Effector CD8-positive, alpha-beta T cell (primary cell): Measurements from ENCODE around the gene PTPN6.

ENCODE experiments used
- DNase-seq: peaks from one replicate; lab custom pipeline; 2025; lab: John Stamatoyannopoulos, UW

PTPN6 gene

DNA sequence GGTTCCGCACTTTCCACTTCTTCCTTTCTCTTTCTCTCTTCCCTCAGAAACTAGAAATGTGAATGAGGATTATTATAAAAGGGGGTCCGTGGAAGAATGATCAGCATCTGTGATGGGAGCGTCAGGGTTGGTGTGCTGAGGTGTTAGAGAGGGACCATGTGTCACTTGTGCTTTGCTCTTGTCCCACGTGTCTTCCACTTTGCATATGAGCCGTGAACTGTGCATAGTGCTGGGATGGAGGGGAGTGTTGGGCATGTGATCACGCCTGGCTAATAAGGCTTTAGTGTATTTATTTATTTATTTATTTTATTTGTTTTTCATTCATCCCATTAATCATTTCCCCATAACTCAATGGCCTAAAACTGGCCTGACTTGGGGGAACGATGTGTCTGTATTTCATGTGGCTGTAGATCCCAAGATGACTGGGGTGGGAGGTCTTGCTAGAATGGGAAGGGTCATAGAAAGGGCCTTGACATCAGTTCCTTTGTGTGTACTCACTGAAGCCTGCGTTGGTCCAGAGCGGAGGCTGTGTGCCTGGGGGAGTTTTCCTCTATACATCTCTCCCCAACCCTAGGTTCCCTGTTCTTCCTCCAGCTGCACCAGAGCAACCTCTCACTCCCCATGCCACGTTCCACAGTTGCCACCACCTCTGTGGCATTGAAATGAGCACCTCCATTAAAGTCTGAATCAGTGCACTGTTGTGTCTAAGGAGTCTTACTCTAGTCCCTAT, 28.0 kb upstream of the PTPN6 start:
- DNase-seq: no peak

DNA sequence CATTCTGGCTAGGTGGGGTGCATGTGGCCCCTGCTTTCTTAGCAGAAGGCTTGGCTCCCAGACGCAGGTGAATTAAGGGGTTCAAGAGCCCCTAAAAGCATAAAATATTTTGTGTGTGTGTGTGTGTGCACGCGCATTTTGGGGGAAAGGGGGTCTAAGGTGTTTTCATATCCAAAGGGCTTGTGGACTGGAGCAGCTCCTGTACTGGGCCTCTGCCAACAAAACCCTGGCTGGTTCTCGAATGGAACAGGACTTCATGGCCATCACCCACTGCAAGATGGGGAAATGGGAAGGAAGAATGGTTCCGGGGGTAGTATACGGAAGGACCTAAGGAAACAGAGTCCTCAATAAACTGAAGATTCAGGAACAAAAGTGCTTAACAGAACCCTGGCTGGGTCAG, 27.3 kb upstream of the PTPN6 start:
- no peak for DNase-seq

DNA sequence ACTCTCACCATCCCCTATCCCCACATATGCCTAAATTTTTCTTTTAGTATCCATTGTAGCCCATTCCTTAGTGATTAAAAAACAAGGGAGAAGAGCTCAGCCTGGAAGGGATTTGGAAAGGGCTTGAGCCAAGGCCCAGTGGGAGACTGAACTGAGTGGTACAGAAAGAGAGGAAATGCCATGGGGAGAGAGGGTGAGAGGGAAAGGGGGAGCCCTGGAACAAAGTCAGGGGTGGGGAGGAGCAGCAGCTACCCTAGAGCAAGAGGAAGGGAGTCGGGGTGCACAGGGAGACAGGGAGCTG, 26.0 kb upstream of the PTPN6 start:
- no peak for DNase-seq

DNA sequence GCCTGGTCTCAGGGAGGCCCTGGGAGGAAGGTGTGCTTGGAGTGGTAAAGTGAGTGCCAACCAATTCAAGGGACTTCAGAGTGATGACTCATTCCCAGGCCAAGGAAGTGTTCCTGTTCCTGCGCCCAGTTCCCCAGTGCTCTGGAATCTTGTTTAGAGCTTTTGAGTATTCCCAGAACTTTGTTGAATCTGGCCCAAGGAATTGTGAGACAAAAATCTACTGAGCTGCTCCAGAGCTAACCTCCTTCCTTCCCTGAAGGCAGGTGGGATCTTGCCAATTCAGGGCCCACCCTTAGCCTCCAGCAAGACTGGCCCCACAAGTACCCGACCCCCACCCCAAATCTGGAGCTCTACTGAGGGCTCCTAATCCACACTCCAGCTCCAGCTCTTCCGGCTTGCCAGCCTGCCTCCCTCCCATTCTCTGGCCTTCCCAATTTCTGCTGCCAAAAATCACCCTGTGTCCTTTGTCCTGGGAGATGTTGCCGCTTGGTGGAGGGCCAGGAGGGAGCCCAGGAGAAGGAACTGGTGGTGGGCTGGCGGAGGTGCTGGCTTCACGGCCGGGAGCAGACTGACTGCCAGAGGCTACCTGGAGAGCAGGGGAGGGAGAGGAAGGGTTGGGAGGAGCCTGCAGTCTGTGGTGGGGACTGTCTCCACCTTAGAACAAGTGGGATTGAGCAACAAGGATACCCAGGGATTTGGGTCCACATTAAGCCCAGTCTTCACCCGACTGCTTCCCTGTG, 25.4 kb upstream of the PTPN6 start:
- DNase-seq: no peak

DNA sequence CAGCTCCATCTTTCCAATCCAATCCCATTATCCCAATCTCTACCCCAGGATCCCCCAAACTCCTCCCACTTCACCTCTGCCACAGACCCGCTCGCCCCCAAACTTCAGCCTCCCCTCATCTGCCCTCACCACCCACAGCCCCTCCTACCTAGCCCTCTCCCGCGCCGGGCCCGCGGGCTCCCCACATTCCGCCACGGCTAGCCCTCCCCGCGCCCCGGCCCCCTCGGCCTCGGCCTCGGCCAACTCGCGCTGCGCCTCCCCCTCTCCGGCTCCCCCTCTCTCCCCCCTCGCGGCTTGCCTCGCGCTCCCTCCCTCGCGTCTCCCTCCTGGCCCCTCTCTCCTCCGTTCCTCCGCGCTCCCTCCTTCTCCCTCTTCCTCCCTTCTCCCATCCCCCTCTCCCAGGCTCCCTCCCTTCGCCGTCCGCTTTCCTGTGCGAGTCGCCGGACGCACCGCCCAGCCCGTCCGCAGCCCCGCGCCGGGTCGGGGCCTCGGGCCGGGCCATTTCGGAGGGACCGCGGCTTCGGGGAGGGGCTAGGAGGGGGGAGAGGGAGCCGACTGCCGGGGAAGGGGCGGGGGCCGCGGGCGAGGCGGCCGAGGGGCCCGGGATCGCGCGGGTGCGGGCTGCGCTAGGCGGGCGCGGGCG, 23.7 kb upstream of the PTPN6 start, which contains the start of gene ATN1:
Gene ATN1, plus strand, starts transcription at position 581 of the 643 bp plus-strand sequence. CDS start 6,043 bp downstream, outside the sequence.
- no peak for DNase-seq

DNA sequence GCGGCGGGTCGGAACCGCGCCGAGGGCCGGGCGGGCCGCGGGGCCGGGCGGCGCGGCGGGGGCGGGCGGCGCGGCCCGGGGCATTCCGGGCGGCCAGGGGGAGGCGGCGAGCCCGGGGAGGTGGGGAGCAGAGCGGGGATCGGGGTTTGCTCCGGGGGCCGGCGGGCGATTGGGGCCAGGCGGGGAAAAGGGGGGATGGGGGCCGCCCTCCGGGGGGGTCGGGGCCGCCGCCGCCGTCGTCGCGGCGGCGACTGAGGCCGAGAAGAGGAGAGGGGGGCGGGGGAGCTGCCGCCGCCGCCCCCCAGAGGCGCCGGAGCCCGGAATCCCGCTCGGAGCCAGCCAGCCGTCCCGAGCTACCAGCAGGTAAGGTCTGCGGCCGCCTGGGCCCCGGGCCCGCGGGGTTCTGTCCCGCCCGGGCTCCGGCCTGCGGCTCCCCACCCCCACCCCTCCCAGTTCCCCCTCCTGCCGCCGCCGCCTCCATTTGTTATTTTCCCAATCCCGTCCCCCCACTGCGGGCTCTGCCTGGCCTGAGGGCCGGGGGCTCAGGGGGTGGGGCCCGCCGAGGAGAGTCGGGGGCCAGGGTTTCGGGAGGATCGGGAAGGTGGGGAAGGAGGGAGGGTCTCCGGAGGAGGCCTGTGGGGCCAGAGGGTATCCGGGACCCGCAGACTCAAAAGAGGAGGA, 23.0 kb upstream of the PTPN6 start:
- DNase-seq: no peak

DNA sequence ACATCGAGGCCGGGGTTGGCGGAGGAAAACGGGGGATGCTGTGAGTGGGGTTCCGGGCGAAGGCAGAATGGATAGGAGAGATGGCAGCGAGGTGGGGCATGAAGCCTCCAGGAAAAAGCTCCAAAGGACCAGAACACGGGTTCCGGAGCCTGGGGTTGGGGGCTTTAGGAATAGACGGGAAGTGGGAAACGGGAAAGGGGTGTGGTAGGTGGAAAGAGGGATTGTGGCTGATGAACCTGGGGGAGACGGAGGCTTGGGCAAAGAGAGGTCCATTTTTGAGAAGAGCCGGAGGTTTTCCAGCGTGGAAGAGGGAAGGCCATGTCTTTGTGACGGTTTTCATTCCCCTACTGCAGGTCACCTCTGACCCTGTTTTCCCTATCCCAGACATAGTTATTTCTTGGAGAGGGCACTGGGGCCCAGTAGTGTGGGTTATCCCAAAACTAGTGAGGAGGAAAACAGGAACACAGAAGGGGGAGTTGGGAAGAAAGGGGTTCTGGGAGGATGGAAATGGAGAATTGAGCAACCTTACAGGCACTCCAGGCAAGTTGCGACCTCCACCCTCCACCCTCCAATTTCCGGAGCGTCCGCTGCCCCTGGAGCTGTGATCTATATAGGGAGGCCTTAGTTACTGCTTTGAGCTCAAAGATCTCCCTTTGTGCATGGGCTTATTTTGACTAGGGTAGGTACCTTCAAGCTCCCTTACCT, 22.3 kb upstream of the PTPN6 start:
- DNase-seq: no peak

DNA sequence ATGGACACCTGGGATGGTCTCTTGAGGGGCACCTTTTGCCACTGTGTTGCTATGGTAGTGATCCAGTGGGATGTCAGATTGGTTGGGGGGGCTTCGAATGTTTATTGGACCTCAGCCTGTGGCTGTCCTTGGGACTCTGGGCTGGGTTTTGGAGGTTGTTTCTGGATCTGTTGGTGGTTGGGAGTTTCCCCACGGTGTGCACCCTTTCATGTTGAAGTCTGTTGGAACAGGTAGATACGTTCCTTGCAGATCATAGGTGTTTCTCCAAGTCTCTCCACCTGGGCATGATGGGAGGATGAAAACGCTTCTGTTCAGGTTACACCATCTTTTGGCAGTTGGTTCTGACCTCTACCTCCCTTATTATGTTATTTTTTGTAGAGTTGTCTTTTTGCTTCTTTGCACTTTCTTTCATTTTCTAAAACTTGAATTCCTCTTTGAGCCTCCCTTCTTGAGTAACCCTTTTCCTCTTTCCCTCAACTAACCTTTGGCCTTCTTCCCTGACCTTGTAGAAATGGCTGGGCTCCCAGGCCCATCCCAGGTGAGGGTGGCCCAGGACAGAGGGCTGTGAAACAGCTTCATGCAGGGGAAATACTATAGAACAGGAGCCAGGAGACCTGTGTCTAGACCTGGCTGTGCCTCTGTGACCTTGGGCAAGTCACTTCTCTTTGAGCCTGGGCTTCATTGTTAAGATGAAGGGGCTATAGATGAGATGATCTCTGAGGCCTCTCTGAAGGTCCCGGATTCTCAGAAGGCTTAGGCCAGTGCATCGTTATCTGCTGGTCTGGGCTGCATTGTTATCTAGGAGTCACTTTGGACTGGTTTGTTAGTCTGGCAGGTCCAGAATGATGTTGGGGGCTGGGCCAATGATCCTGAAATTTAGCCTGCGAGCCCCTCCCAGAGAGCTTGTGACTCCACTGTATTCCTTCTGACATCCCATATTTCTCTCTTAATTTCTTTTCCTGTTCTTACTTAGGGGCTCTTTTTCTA, 21.4 kb upstream of the PTPN6 start:
- DNase-seq: no peak

DNA sequence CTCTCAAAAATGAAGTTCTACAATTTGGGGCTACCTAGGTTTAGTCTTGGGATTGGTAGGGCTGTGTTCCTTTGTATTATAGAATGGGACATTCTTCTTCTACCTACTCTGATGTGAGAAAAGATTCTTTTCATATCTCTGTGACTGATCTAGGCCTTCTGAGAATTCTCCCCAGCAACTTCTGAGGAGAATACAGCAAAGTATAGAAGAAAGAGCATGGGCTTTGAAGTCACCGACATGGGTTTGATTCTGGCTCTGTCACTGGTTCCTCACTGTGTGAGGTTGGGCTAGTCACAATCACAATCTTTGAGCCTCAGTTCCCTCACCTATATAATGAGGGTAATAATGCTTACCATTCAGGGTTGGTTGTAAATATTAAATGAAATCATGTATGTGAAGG, 18.4 kb upstream of the PTPN6 start:
- no peak for DNase-seq

DNA sequence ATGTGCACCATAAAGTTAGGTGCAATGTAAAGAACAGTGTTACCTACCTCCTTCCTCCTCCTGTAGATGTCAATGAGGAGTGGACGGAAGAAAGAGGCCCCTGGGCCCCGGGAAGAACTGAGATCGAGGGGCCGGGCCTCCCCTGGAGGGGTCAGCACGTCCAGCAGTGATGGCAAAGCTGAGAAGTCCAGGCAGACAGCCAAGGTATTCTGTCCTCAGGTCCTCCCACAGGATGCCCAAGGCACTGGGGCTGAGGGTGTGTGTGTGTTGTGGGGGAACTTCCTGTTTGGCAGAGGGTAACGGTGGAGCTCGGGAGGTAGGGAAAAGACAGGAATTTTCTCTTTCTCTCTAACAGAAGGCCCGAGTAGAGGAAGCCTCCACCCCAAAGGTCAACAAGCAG, 17.0 kb upstream of the PTPN6 start:
- no peak for DNase-seq

DNA sequence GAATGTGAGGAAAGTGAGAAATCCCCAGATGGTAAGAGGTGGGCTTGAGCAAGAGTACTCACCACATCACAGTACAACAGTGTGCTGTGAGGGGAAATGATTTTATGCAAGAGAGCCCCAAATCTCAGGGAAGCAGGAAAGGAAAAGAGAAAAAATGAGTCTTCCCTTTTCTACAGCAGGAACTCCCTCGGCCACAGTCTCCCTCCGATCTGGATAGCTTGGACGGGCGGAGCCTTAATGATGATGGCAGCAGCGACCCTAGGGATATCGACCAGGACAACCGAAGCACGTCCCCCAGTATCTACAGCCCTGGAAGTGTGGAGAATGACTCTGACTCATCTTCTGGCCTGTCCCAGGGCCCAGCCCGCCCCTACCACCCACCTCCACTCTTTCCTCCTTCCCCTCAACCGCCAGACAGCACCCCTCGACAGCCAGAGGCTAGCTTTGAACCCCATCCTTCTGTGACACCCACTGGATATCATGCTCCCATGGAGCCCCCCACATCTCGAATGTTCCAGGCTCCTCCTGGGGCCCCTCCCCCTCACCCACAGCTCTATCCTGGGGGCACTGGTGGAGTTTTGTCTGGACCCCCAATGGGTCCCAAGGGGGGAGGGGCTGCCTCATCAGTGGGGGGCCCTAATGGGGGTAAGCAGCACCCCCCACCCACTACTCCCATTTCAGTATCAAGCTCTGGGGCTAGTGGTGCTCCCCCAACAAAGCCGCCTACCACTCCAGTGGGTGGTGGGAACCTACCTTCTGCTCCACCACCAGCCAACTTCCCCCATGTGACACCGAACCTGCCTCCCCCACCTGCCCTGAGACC, 15.6 kb upstream of the PTPN6 start:
- no peak for DNase-seq

DNA sequence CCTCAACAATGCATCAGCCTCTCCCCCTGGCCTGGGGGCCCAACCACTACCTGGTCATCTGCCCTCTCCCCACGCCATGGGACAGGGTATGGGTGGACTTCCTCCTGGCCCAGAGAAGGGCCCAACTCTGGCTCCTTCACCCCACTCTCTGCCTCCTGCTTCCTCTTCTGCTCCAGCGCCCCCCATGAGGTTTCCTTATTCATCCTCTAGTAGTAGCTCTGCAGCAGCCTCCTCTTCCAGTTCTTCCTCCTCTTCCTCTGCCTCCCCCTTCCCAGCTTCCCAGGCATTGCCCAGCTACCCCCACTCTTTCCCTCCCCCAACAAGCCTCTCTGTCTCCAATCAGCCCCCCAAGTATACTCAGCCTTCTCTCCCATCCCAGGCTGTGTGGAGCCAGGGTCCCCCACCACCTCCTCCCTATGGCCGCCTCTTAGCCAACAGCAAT, 14.9 kb upstream of the PTPN6 start:
- no peak for DNase-seq

DNA sequence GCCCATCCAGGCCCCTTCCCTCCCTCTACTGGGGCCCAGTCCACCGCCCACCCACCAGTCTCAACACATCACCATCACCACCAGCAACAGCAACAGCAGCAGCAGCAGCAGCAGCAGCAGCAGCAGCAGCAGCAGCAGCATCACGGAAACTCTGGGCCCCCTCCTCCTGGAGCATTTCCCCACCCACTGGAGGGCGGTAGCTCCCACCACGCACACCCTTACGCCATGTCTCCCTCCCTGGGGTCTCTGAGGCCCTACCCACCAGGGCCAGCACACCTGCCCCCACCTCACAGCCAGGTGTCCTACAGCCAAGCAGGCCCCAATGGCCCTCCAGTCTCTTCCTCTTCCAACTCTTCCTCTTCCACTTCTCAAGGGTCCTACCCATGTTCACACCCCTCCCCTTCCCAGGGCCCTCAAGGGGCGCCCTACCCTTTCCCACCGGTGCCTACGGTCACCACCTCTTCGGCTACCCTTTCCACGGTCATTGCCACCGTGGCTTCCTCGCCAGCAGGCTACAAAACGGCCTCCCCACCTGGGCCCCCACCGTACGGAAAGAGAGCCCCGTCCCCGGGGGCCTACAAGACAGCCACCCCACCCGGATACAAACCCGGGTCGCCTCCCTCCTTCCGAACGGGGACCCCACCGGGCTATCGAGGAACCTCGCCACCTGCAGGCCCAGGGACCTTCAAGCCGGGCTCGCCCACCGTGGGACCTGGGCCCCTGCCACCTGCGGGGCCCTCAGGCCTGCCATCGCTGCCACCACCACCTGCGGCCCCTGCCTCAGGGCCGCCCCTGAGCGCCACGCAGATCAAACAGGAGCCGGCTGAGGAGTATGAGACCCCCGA, 14.3 kb upstream of the PTPN6 start:
- peak; percentile 30 for DNase-seq

DNA sequence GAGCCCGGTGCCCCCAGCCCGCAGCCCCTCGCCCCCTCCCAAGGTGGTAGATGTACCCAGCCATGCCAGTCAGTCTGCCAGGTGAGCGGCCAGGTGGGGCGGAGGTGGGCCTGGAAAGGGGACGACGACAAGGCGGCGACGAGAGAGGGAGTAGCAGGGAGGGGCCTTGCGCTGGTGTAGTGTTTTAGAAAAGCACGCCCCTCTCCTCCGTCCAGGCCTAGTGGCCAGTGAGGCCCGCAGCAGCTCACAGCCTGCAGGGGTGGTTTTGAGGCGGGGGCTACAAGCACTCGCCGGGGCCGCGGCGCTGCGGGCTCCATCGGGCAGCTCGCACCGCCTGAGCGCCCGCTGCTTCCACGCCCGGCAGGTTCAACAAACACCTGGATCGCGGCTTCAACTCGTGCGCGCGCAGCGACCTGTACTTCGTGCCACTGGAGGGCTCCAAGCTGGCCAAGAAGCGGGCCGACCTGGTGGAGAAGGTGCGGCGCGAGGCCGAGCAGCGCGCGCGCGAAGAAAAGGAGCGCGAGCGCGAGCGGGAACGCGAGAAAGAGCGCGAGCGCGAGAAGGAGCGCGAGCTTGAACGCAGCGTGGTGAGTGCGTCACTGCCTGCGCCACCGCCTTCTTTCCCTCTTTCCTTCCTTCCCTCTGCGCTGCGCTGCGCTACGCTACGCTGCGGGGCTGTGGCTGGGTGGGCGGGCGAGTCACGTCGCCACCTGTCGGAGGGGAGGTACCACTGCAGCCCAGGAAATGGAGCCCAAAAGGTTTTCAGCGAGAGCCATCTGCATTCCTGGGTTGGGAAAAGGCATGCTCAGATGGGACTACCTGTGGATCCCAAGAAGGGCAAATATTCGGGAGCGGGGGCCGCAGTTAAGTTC, 13.4 kb upstream of the PTPN6 start:
- DNase-seq: peak; percentile 87

DNA sequence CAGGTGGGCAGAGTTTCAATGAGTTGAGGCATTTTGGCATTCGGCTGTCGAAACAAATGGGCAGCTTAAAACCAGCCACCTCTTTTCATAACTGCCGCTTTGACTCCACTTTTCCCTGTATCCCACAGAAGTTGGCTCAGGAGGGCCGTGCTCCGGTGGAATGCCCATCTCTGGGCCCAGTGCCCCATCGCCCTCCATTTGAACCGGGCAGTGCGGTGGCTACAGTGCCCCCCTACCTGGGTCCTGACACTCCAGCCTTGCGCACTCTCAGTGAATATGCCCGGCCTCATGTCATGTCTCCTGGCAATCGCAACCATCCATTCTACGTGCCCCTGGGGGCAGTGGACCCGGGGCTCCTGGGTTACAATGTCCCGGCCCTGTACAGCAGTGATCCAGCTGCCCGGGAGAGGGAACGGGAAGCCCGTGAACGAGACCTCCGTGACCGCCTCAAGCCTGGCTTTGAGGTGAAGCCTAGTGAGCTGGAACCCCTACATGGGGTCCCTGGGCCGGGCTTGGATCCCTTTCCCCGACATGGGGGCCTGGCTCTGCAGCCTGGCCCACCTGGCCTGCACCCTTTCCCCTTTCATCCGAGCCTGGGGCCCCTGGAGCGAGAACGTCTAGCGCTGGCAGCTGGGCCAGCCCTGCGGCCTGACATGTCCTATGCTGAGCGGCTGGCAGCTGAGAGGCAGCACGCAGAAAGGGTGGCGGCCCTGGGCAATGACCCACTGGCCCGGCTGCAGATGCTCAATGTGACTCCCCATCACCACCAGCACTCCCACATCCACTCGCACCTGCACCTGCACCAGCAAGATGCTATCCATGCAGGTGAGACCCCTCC, 12.6 kb upstream of the PTPN6 start:
- no peak for DNase-seq

DNA sequence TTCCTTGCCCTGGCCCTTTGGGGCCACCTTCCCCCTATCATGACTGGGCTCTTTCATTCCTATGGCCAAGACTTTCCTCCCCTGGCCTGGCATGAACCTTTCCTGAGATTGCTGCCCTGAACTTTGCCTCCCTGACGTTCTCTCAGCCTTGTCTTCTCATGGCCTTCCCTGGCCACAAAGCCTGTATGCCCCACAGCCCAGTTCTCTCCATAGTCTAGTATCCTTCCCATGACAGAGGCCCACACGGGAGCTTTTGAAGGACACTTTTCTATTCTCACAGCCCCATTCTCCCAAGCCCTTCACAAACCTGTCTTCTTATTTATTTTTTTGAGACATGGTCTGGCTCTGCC, 12.0 kb upstream of the PTPN6 start:
- no peak for DNase-seq

DNA sequence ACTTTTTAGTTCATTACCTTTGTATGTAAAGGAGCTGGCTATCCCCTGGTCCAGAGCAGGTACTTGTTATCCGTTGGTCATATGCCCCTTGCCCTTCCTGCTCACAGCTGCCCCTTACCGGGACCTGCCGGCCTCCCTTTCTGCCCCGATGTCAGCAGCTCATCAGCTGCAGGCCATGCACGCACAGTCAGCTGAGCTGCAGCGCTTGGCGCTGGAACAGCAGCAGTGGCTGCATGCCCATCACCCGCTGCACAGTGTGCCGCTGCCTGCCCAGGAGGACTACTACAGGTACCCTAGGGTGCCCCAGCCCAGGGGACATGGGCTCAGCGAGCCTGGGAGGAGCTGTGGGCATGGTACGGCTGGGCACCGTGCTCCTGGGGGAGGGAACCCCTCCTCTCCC, 9.9 kb upstream of the PTPN6 start:
- DNase-seq: no peak
